HG03565 (cell line): ENCODE results near the gene ST6GALNAC3.

ENCODE experiments used
- ATAC-seq: cut with Tn5 transposase; IDR thresholded peaks from one replicate; pipeline ENCODE4 v1.9.1; 2021; ENCODE audit warnings: mild to moderate bottlenecking, moderate library complexity; ENCODE audit not compliant: unreplicated experiment

The ST6GALNAC3 gene

DNA sequence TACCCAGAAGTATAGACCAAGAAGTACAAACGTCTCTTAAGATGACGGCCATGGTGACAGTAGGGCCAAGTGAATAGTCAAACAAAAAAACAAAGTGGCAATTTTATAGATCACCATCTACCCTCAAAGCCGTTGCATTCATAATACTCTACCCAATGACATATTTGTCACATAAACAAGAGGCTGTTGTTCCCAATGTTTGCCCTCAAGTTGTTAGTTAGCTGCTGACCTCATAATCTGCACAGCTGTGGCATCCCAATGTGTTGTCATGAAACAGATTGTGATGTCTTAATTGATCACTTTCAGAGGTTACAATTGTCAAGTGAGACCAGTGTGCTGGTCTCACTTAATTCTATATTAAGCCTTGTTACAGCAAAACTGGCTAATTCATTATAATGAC, 333.8 kb downstream of the ST6GALNAC3 start:
- no peak for ATAC-seq

DNA sequence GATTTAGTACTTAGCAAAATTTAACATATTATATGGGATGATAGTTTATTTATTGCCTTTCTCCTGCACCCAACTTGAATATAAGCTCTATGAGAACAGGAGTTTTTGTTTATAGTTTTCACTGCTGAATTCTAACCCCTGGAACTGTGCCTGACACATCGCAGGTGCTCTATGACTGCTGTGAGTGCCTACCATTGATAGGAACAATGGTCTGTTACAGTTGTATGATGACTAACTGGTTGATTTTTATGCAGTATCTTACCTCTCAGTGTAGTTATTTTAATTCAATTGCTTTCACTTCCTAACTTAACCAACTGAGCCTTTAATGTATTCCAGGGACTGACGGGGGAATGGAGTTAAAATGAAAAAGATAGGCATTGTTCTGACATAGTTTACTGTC, 336.0 kb downstream of the ST6GALNAC3 start:
- no peak for ATAC-seq

DNA sequence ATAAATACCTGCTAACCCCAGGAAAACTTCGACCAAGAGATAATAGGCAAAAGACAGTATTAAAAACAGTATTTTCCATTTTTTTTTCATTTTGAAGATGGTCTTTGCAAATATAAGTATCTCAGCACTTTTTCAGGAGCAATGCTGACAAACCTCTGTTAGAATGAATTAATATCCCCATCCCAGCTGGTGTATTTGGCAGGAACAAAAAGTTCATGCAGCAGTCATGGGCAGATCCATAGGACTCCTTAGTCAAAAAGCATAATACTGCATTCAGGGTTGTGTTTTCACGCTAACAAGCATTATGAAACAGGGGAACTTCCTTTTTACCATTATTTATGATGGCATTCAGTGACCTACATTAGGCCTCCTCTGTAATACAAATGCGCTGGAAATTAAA, 344.0 kb downstream of the ST6GALNAC3 start:
- no peak for ATAC-seq

DNA sequence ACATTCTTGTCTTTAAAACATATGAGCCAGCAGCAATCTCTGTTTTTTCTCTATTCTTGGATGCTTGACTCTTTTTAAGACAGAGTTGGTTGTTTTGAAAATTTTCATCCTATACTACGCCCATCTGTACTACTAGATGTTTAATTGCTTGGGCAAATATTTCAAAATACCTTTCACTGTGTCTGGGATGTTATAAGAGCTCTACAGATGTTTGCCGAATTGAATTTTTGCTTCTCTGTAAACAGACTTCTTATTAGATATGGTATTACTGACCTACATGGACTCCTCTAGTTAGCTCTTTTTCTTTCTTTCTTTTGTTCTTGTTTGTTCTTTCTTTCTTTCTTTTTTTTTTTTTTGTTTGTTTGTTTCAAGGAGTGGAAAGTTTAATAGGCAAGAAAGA, 345.1 kb downstream of the ST6GALNAC3 start:
- no peak for ATAC-seq

DNA sequence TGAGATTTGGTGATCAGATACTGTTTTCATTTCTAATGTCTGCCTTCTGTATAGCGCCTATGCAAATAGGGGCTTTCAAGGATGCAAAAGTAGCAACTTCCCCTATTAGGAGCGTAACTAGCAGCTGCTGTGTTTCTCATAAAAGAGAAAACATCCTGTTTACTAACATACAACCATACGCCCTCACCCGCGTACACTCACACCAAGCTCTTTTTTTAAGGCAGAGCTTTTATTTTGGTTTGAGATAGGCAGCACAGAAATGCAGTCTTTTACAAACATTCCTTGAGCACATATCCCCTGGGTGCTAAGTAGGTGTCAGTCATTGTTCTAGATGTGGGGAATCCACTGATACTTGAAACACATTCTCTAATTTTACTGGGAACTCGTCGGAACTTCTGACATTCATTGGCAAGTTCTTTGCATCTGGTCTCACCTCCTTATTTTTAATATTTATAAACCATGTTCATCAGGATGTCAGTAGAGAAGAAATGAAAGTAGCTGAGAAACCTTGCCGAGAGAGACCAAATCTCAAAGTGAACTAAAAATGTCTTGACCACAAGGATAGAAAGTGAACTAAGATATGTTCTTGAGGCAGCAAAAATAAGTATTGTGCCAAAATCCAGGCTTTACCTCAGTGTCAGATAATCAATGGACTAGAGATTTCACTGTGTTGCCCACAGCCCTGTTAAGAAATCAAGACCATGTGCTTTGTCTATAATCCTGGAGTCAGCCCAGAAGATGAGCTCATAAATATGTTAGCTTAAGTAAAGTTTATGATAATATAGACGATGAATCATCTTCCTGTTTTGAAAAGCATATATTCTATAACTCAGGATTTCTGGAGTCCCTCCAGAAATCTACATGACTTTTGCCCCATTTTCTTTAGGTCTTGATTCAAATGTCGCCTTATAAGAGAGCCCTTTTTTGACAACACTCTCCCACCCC, 350.9 kb downstream of the ST6GALNAC3 start:
- ATAC-seq: peak; percentile 85

DNA sequence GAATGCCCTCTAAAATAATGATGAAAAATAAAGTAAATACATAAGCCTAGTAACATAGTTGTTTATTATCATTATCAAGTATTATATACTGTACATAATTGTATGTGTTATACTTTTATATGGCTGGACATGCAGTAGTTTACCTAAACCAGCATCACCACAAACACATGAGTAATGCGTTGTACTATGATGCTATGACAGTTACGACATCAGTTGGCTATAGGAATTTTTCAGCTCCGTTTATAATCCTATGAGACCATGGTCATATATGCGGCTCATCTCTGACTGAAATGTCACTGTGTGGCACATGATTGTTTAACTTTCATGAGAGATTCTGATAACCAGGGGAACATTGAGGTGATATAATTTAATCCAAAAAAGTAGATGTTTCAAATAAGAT, 352.1 kb downstream of the ST6GALNAC3 start:
- no peak for ATAC-seq

DNA sequence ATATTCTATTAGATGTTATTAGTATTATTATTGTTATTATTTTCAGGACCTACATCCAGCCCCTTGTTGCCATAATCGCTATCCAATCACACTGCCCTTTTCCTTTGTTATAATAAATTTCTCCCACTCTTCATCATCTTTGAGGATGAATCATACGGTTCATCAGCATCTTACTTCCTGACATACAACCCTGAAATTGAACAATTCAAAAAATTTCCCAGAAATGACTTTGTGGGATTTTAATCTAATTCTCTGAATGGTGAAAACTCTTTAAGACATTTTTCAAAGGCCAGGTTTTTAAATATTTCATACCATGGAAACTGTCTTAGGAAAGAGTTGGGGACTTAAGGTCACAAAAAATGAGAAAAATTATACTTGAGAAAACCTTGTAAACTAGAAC, 353.5 kb downstream of the ST6GALNAC3 start:
- ATAC-seq: no peak

DNA sequence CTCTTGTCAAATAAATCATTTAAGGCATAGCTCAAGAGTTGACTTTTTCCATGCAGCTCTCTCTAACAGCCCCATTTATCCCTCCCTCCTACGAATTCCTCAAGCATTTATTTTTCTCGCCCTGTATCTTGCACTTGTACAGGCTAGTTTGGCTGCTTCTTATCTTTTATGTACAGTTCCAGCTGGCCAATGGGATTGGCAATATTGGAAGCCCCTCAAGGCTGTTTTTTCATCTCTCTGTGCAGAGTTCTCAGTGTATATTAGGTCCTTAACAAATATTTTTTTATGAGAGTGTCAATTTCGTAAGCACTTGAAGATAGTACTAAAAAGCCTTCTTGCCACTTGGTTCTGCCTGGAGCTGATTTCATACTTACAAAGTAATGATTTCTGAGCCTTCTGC, 356.0 kb downstream of the ST6GALNAC3 start:
- no peak for ATAC-seq

DNA sequence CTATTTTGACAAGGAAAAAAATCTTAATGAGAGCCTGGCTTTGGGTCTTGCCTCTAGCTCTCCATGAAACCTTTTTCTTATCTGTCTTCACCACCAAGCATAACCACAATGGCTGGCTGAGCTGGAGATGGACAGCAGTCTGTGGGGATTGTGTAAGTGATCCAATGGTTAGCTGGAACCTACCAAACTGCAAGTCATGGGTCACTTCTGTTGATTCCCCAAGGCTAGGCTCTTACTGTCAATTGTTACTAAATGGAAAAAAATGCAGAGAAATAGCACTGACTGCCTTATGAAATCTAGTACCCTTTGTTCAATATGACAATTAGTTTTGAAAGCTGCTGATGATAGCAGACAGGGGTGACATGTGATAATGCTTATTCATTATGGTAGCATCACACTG, 359.0 kb downstream of the ST6GALNAC3 start:
- ATAC-seq: no peak

DNA sequence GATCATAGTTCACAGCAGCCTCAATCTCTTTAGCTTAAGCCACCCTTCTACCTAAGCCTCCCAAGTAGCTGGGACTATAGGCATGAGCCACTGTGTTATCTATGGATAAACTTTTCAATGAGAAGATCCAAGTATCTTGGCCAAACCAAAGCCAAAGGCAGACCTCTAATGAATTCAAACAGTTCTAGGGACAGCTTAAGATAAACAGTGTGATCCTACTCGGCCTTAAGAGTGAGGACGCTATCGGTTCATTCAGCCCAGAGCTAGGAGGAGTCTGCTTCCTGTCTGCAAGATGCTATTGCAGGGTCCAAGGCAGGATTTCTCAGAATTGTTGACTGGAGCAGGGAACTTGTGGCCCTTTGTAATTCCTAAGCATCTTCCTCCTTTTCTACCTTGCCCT, 368.7 kb downstream of the ST6GALNAC3 start:
- ATAC-seq: no peak

DNA sequence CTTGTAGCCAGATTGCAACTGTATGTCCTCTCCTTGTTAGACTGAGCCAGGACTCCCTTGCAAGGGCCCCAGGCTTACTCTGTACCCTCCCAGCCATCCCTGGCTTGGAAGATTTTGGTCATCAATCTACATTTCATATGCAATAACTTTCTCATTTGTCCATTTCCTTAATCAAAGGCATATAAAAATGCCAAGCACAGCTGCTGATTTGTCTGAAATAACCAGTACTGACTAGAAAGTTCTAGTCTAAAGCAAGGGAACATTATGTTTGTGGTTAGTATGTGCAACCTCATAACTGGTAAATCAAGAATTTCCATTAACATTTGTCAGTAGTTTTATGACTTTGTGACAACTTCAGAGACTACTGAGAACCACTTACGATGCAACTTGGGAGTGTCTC, 370.2 kb downstream of the ST6GALNAC3 start:
- ATAC-seq: no peak

DNA sequence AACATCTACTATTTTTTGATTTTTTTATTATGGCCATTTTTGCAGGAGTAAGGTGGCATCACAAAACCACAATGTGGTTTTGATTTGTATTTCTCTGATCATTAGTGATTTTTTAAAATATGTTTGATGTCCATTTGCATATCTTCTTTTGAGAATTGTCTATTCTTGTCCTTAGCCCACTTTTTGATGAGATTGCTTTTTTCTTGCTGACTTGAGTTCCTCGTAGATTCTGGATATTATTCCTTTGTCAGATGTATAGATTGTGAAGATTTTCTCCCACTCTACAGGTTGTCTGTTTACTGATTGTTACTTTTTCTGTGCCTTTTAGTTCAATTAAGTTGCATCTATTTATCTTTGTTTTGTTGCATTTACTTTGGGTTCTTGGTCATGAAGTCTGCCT, 375.7 kb downstream of the ST6GALNAC3 start:
- no peak for ATAC-seq

DNA sequence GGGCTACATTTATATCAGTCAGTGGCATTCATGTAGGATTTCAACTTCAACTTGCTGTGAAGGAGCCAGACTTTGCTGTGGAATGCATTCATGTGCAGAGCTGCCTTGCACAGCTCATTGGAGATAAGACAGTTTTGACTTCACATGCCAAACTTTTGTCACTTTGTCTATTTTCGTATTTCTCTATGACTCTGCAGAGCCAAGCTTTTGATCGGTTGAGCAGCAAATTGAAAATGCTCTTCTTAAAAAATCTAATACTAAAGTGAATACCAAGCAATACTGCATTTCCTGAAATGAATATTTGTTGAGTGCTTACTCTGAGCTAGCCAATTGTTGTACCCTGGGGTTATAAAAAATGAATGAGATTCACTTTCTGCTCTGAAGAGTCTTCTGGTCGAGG, 388.7 kb downstream of the ST6GALNAC3 start:
- ATAC-seq: peak; percentile 61

DNA sequence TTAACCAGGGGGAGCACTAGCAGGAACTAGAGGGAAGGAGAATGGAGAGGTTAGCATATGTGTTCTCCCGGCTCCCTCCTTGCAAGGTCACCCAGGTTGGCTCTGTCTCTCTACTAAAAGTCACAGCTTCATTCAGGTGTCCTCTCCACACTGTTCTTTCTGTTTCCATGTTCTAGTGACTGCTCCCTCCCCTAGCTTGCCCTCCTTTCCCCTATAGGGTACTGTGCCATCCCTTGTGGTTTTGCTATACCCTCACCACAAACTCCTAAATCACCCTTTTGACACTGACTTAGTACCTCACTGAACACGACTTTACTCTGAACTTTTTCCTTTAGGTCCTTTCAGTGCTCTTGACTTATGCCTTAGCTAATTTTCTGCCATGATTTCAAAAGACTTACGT, 389.3 kb downstream of the ST6GALNAC3 start:
- ATAC-seq: no peak

DNA sequence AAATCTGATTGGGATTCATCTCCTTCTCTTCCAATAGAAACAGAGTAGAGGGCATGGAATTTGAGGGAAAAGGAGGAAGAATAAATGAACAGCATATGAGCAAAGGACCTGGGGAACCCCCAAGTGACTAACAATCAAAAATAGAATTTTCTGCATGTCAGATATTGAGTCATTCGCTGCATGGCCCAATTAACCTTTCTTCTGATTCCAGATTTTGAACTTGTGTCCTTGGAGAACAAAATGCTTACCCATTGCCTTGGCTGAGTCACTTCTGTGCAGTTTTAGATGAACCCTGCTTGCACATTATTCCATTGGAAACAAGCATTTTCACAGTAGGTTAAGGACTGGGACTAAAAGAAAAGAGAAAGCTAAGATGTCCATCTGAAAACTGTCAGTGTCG, 390.5 kb downstream of the ST6GALNAC3 start:
- no peak for ATAC-seq

DNA sequence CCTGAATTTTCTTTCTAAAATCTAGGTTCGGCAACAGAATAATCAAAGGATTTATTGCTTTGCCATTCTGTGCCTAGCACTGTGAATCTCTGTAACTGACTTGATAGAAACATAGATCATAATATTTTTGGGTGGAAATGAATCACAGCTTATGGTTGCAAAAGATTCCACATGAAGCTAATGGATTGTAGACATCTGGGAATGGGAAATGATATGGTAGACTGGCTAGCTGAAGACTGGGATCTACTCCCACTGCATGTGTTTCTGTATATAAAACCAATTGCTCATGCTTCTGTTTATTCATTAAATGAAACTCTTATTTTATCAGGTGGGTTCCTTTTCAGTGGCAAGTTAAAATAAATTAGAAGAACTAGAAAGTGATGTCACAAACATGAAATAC, 395.6 kb downstream of the ST6GALNAC3 start:
- ATAC-seq: no peak

DNA sequence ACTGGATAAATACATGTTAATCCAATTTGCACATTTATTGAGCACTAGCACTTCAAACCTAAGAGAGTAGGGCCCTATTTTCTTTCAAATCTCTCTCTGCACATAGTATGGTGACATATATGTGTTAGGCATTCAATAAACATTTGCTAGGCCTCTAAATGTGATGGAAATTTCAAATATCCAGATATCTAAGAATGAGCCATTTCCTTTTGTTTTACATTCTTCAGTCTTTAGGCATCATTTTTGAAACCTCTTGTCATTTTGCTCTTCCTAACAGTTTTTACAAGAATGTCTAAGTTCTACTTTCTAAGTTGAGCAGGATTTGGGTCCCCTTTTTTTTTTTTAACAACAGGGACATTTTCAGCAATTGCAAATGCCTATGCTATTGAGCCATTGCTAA, 397.0 kb downstream of the ST6GALNAC3 start:
- ATAC-seq: no peak

DNA sequence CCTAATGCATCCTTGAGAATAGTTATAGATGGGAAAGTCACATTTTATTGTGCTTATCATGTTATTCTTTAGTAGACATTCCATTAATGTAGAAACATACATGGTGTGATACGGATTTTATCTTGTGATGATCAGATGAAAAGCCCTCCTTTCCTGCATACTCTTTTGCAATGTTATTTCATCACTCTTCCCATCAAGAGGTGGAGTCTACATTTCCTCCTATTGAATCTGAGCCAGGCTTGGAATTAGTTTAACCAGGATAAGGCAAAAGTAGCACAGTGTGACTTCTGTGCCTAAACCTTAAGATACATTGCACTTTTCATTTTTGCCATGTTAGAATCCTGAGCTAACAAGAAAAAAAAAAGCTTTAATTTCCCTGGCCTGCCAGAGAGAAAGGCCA, 399.0 kb downstream of the ST6GALNAC3 start:
- ATAC-seq: no peak

DNA sequence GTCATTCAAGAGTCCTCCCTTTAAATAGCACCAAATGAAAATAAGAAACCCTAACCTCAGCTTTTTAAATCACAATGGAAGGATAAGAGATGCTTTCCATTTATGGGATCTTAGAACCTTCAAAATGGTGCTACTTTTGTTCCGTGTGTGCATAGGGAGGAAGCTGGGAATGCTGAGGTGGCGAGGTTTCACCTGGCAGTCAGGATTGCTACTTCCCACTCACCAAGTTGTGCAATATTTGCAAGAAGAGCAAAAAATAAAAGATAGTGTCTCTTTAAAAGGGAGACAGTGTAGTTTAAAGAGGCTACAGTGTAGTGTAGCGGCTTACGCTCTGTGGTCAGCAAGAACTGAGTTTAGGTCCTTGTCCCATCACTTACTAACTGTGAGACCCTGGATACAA, 400.4 kb downstream of the ST6GALNAC3 start:
- ATAC-seq: no peak

DNA sequence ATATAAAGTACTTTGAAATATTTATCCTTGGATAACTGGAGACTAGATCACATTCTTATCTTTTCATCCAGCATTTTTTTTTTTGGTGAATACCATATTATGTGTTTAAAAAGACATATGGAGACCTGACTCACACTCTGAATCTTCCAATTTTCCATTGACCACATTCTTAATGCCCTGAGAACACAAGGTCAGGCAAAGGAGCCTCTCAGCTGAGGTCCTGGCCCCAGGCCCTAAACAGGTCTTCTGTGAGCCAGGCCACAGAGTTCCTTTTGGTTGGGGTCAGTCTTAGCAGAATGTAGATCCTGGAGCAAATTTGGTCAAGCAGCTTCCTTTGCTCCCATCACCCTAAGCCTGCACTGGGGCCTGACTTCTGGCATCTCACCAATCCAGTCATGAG, 402.6 kb downstream of the ST6GALNAC3 start:
- ATAC-seq: no peak

DNA sequence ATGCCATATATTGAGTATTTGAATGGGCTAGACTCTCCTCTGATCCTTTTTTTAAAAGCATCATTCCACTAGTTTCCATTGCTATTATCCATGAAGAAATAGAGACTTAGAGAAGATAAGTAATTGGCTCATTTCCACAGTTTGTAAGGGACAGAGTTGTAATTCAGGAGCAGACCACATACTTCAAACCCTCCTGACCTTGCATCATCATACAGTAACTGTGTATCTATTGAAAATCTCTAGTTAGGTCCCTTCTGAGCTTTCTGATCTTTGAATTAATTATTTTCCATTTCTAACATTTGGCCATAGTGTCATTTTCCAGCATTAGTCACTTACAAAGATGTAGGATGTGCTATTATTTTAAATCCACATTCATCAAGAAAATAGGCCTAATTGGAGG, 406.3 kb downstream of the ST6GALNAC3 start:
- no peak for ATAC-seq

DNA sequence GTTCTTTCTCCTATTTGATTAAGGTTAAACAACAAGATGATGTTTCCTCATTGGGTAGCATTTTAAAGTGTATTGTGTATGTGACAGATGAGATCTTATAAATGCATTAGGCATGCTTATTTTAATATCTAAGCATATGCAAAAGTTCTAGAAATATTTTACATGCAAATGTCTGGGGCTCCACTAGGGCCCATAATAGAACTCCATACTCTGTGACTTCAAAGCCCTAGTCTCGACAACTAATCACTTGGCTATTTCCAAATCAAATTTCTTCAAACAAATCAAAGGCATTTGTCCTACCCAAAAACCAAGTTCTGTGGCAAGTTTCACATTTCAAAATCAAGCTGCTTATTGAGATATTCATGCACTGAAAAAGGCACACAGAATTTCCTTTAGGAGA, 407.1 kb downstream of the ST6GALNAC3 start:
- ATAC-seq: no peak

DNA sequence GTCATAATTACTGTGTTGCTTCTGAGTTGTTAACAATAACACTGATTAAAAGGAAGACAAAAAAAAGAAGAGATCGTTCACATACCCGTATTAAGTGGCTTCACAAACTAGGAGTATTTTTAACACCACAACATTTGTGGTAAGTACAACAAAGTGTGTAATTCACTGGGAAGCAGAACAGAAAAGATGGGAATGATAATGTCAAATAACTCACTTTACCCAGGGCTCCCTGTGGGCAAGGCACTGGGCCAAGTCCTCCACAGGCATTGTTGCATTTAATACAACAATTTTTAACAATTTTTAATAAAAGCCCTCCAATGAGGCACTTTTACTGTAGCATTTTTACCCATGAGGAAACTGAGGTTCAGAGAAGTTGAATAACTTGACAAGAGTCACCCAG, 407.7 kb downstream of the ST6GALNAC3 start:
- no peak for ATAC-seq
